Measurements from ENCODE around the gene RALGPS1.

DNA sequence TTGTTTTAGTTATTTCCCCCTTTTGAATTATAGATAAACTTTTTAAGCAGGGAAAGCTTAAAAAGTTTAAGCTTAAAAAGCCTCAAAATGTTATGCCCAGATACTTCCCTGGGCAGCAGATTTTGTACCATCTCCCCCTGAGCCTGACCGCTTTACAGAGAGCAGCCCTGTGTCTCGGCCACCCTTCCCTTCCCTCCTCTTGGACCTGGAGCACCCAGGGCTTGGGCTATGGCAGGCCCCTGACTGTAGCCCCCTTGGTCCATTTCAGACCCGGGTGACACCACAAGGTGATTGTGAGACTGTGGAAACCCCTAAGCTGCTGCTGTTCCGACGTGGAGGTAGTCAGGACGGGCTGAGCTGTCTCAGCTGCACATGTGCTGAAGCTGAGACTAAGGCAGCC lies 97.7 kb downstream of the RALGPS1 start:
- TF ChIP-seq CTCF (IDR thresholded peaks at IDR 0.05) = no peak
- TF ChIP-seq POLR2A (IDR thresholded peaks at IDR 0.05) = no peak
- no peak for TF ChIP-seq EP300 (IDR thresholded peaks at IDR 0.05)

Measured in tibial nerve (tissue), 4 donors.